Stimulated activated CD8-positive, alpha-beta memory T cell treated with anti-CD3 and anti-CD28 coated beads, Interleukin-15, amount 100 ng/mL, for 1 hour (primary cell): Measurements from ENCODE around the gene CARD14.
"Not testable (repeated sequence)": the region's sequence is repeated elsewhere in the genome, so short reads cannot be mapped to it uniquely, and the experiment has no call there.

Source experiments
- DNase-seq: peaks from one replicate; pipeline ENCODE4 v3.0.0-alpha.2; 2020; ENCODE audit warnings: low read depth

CARD14 gene

DNA sequence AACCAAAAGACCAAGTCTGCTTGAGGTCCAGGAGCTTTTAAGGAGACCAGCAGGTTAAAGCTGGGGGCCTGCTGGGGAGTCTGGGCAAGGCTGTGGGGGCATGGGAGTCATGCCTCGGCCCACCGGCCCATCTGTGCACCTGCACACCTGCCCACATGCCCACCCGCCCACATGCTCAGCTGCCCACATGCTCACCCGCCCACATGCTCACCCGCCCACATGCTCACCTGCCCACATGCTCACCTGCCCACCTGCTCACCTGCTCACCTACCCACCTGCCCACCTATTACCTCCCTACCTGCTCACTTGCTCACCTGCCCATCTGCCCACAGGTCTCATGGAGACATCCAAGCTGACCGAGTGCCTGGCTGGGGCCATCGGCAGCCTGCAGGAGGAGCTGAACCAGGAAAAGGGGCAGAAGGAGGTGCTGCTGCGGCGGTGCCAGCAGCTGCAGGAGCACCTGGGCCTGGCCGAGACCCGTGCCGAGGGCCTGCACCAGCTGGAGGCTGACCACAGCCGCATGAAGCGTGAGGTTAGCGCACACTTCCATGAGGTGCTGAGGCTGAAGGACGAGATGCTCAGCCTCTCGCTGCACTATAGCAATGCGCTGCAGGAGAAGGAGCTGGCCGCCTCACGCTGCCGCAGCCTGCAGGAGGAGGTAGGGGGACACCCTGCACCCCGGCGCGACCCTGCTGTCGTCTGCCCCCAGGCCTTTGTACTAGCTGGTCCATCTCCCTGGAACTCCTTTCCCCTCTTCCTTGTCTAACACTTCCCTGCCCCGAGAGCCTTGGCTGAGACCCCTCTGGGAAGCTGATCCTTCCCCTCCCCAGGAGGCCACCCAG, 14.0 kb downstream of the CARD14 start:
- no peak for DNase-seq

GRCh38 chr17:80184423-80184714, 14.5 kb downstream of the CARD14 start:
- DNase-seq: no peak

DNA sequence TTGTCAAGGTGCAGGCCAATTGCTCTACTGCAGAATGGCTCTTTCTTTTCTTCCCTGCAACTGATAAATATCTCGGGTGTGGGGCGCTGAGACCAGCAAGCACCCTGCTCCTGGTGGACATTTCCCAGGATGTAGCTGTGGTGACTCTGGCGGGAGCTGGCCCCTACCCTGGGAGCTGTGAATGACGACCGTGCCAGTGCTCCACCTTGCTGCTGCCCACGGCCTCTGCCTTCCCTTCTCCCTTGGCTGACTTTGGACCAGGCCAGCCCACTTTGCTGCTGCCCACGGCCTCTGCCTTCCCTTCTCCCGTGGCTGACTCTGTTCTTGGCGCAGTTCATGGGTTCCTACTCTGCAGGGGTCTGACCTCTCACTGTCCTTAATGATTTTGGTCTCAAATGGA, 16.1 kb downstream of the CARD14 start:
- DNase-seq: no peak

DNA sequence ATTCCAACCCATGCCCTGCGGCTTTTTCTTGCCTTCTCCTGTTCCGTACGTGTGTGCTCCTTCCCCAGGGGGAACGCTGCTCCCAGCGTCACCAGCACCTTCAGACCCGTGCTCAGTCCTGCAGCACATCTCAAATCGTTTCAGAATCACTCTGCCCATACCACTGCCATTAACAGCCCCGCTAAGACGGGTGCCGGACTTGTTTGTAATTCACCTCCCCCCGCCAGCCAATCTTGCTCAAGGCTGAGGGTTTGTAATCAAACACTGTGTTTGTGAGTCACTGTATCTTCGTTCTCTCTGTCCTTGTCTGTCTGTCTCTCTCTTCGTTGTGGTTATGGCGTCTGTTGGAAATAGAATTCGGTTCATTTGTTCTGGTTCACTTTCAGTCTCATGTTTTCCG, 17.3 kb downstream of the CARD14 start:
- DNase-seq: no peak

DNA sequence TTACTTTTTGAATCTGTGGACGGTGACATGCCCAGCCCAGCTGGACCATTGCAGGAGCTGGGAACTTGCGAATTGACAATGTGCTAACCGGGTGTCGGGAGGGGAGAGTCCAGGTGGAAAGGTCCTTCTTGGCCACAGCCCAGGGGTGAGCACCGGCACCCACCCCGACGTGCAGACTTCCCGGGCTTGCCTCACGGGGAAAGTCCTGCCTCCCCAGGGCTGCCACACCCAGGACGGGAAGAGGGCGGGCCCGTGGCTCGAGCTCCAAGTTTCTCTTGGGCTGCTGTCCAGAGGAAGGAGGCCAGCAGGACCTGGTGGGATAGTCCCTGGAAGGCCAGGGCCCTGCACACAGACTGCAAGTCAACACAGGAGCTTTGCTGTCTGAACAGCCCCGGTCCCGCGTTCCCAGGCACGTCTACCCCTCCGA, 17.7 kb downstream of the CARD14 start:
- no peak for DNase-seq

DNA sequence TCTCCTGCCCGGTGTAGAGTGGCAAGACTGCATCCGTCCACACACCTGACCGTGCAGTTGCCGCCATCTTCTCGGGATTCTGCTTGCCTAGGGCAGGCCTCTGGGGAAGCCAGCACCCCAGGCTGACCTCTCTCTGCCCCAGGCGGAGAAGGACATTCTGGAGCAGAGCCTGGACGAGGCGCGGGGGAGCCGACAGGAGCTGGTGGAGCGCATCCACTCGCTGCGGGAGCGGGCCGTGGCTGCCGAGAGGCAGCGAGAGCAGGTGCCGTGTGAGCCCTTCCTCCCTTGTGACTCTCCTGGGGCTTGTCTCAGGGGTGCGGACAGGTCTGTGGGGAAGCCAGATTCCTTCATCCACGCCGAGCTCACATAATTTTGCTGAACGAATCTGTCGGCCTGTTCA, 19.8 kb downstream of the CARD14 start:
- DNase-seq: no peak

- no peak for DNase-seq
Observed at GRCh38 chr17:80190716-80191115, 20.9 kb downstream of the CARD14 start.

- DNase-seq: no peak
Observed at GRCh38 chr17:80191192-80191591, 21.4 kb downstream of the CARD14 start.

- DNase-seq: no peak
Observed at GRCh38 chr17:80191865-80192661, 22.2 kb downstream of the CARD14 start.

DNA sequence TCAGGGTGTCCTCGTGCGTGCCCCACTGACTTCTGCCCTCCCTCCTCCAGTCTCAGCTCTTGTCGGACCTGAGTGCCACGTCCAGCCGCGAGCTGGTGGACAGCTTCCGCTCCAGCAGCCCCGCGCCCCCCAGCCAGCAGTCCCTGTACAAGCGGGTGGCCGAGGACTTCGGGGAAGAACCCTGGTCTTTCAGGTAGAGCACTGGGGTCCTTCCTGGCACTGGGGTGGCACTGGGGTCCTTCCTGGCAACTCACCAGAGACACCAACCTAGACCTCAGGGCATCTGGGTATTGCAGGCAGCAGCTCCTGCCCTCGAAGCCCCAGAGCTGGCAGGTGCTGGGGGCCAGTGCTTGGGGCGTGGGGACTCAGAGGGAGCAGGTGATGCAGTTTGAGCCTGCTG, 25.3 kb downstream of the CARD14 start:
- no peak for DNase-seq

GRCh38 chr17:80195671-80196529, 26.1 kb downstream of the CARD14 start:
- peak; percentile 24 for DNase-seq

DNA sequence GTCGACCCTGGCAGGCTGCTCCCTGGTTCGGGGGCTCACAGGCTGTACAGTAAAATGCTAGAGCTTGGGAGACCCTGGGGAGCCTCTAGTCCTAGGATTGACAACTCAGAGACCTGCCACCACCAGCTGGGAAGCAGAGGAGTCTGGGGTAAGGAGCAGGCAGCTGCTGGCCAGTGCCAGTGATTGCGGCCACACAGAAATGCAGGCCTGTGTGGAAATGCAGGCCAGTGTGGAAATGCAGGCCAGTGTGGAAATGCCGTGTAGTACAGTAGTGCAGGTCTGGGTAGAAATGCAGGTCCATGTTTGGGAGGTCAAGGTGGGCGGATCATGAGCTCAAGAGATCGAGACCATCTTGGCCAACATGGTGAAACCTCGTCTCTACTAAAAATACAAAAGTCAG, 26.8 kb downstream of the CARD14 start:
- no peak for DNase-seq

- DNase-seq: no peak
Observed at GRCh38 chr17:80198144-80198661, 28.4 kb downstream of the CARD14 start.

- not testable (repeated sequence) for DNase-seq
Observed at GRCh38 chr17:80199295-80199694, 29.5 kb downstream of the CARD14 start.

GRCh38 chr17:80201446-80201845, 31.6 kb downstream of the CARD14 start:
- no peak for DNase-seq

DNA sequence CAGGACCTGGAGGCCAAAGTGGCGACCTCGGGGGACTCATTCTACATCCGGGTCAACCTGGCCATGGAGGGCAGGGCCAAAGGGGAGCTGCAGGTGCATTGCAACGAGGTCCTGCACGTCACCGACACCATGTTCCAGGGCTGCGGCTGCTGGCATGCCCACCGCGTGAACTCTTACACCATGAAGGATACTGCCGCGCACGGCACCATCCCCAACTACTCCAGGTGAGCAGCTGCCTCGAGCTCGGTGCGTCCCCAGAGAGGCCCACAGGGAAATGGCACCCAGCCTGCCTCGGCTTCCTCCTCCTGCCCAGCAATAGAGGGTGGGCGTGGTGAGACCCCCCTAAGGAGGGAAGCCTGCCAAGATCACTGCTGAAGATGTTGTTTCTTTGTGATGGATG, 32.4 kb downstream of the CARD14 start:
- no peak for DNase-seq

DNA sequence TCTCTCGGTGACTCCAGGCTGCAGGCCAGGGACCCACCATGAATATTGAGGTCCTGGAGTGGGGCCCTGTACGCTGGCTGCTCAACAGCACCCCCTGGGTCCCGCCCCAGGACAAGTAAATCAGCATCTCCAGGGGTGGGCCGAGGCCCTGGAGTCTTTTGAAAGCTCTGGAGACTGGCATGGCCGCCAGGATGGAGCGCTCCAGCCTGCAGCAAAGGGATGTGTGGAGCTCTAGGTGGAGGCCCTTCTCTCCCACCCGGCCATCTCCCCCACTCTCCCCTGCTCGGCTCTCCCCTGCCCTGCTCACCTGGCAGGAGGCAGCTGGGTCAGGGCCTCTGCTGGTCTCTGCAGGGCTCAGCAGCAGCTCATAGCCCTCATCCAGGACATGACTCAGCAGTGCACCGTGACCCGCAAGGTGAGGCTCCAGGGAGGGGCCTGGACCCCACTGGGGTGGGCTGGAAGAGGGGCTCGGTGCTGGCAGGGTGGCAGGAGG, 33.7 kb downstream of the CARD14 start:
- no peak for DNase-seq

DNA sequence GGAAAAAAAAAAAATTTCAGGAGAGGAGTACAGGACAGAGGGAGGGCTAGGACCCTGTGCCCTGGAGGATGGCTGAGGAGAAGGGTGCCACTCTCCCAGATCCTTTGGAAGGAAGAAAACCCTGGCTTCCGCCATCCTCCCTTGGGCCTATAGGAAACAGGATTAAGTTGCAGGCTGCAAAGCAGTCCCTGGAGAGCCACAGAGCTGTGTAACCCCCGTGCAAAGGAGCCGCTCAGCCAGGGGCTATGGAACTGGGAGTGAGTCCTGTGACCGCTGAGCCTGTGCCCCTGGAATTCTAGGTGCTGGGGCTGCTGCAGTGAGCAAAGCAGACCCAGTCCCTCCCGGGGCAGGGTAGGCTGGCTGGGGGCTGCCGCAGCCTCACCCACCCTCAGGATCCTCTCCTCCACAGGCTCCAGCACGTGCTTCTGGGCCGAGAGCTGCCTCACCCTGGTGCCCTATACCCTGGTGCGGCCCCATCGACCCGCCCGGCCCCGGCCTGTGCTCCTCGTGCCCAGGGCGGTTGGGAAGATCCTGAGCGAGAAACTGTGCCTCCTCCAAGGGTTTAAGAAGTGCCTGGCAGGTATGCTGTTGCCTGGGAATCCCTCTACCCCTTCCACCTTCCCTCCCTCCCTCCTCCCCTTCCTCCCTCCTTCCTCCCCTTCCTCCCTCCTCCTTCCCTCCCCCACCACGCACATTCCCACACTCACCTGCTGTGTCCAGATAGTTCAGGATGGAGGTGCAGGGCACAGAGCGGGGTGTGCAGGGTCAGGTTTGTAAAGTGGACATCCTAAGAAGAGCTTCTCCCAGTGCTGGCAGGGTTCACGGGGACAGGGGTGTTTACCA, 35.0 kb downstream of the CARD14 start:
- DNase-seq: no peak

DNA sequence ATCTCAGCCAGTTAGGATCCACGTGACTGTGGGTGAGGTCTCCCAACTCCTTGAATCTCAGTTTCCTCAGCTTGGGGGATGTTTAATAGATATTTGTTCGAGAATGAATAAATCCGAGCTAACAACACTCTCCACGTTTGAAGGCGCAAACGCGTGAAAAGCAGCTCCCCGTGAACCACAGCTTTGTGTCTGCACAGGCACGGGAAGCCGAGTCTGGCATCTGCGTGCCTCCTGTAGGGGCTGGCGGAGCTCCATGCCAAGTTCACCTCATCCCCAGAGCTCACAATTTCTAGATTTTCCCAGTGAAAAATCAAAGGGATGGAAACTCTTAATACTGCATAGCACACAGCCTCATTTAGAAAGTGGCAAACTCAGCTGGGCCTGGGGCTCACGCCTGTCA, 36.0 kb downstream of the CARD14 start:
- no peak for DNase-seq

- DNase-seq: no peak
Observed at GRCh38 chr17:80208050-80208449, 38.2 kb downstream of the CARD14 start.

DNA sequence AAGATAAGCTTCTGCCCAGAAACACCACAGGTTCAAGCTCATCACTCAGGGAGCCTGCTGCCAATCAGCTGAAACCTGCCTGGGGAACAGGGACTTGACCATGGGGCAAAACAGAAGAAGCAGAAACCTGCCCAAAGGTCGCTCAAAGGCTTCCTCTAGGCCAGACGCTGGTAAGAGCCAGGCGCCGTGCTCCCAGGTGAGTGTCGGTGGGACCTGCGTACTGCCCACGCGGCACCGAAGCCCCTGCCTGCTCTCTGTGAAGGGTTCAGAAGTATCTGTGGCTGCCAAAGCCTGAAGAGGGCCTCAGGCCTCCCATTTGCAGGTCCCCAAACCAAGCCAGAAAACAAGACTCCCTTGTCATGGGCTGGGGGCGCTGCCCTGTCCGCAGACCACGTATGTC, 39.9 kb downstream of the CARD14 start:
- DNase-seq: no peak
